ENCODE results near the gene CFDP1.

Gene CFDP1

DNA sequence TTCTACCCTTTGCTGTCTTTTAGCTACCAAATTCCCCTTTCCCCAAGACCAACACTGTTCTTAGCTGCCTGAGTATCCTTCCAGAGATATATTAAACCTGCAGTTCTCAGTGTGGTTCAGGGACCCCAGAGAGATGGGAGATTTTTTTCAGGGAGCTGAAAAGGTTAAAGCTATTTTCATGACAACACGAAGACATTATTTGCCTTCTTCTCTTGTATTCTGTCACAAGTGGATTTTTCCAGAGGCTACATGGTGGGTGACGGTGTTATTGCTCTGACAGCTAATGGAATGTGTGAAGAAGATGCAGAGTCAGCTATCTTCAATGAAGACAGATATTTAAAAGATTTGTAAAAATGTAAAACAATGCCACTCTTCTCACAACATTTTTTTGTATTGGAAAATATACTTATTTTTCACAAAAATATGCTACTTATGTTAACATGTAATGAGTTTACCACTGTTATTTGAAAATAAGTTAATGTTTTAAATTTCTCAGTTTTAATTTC, 69.0 kb downstream of the CFDP1 start:
- DNase-seq: no peak

- DNase-seq: no peak
Measured at GRCh38 chr16:75362846-75363245, 70.5 kb downstream of the CFDP1 start.

DNA sequence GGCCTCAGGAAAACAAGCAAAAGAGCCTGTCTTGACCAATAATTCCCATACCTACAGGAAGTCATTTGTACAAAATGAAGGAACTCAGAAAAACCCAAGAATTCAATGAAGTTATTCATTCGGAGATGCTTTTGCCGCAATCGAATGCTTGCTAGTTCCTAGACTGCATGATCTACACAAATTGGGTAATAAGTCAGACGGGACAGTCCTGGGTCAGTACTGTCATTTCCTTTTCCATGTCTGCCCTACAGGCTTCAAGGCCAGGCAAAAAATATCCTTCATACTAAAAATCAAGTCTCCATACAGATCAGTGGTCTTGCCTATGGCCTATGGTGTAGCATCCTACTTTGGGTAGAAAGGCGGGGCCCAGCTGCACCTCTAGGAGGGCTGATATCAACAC, 71.4 kb downstream of the CFDP1 start:
- no peak for DNase-seq

DNA sequence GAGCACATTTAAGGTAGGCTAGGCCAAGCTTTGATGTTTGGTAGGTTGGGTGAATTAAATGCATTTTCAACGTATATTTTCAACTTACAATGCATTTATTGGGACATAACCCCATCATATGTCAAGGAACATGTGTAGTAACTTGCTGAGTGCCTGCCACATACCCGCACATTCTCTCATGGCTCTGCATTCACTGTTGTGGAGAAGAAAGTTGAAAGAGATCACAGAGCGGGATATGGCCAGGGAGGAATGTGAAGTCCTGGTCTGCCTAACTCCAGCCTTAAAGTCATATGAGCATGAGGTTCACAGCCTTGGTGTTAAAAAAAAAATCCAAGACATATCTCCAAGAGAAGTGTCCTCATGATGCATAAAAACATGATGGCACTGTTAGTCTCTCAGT, 79.1 kb downstream of the CFDP1 start:
- DNase-seq: no peak

- DNase-seq: no peak
Measured at GRCh38 chr16:75351183-75351582, 82.1 kb downstream of the CFDP1 start.

DNA sequence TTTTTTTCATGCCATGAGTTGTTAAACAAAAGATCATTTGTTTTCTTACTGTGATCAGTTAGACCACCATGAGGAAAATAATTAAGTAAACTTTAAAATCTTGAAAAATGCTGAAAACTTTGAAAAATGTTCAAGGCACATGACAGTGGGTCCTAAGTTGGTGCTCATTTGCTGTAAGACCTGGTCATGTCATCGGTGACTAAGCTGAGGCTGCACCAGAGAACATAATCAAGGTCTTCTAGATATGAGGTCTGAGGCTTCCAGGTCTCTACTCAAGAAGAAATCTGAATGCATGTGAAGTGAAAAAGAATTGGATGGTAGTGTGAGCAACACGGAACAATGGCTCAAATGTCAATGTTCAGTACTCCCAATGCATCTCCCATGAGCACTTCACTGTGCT, 87.6 kb downstream of the CFDP1 start:
- DNase-seq: no peak

- no peak for DNase-seq
Measured at GRCh38 chr16:75343941-75344340, 89.4 kb downstream of the CFDP1 start.

GRCh38 chr16:75343286-75343685, 90.0 kb downstream of the CFDP1 start:
- DNase-seq: no peak

GRCh38 chr16:75342308-75342811, 90.9 kb downstream of the CFDP1 start:
- DNase-seq: no peak

DNA sequence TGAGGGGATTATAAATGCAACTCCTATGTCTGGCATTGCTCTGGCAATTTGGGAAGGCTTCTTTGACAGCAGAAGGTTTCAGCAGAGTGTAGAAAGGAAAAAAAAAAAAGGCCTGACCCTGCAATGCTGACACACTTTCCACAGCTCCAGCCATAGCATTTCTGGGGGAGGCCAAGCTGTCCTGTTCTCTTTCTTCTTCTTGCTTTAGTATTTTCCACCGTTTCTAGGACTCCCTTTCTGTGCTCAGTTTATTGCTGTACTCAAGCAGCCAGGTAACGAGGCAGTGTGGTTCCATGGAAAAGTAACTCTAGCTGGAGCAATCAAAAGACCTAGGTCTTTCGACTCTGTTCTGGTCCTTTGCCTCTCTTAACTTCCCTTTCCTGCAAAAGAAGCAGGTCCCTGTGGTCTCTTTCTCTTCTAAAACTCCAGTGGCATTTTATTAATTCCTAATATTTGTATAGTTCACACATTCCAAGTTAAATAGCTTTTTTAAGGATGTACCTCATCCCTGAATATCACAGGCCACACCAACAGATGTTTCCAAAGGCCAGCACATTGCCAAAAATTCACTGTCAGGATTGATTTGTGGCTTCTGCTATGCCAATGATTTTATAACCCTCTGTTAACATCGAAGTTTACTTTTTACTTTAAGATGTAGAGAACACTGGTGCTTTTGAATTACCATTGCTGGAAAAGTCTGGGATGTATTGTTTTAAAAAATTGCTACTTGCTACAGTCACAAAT, 91.6 kb downstream of the CFDP1 start:
- DNase-seq: no peak

- no peak for DNase-seq
Measured at GRCh38 chr16:75340741-75341491, 92.4 kb downstream of the CFDP1 start.

DNA sequence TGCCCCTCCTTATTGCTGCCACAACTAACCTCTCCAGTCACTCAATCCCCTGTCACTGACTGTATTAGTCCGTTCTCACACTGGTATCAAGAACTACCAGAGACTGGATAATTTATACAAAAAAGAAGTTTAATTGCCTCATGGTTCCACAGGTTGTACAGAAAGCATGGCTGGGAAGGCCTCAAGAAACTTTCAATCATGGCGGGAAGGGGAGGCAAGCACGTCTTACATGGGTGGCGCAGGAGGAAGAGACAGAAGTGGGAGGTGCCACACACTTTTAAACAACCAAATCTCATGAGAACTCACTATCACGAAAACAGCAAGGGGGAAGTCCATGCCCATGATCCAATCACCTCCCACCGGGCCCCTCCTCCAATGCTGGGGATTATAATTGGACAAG, 95.9 kb downstream of the CFDP1 start:
- no peak for DNase-seq

DNA sequence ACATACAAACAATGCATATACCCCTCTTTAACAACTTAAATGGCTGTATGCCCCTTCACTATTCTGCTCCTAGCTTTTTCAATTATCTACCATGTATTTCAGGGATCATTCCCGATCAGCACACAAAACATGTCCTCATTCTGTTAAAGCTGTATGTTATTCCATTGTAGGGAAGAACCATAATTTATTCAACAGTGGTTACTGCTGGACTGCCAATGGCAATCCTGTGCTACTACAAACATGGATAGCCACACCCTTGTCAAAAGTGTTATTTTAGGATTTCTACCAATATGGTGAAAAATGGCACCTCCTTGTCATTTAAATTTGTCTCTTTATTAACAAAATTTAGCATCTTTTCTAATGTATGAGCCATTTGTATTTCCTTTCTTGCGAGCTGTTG, 96.8 kb downstream of the CFDP1 start:
- no peak for DNase-seq

DNA sequence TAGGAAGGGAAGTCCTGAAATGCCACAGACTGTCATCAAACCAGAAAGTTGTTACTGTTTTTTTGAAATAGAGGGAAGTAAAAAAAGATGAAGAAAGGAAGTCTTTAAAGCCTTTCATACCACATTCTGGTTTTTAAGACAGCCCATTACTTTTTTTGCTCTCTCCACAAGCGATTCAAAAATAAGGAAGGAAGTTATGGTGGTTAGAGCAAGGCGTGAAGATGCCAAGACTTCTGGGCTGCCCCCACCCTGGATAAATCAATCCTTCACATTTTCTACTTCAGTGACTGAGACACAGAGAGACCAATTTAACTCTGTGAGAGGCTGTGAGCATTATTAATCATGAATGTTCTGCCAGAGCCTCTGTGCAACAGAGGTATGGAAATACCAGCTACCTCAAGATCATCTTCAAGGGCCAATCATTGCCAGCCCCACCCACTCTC, 99.6 kb downstream of the CFDP1 start:
- no peak for DNase-seq

- no peak for DNase-seq
Measured at GRCh38 chr16:75329943-75330342, 103.4 kb downstream of the CFDP1 start.

GRCh38 chr16:75326333-75326732, 107.0 kb downstream of the CFDP1 start:
- DNase-seq: no peak

DNA sequence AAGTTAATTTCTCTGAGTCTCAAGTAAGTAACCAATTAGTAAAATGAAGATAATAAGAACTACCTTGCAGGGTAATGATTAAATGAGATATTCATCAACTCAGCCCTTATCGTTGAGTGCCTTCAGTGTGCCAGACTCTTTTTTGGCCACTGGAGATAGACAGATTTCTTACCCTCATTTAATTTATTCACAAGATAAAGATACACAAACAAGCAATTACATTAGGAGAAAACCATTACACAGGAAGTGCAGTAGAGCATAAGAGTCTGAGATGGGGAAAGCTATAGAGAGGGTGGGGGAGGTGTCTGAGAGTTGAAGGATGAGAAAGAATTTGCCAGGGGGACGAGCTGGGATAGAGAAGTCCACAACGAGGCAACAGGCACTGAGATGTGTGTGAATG, 109.4 kb downstream of the CFDP1 start:
- DNase-seq: no peak

- no peak for DNase-seq
Measured at GRCh38 chr16:75323198-75323597, 110.1 kb downstream of the CFDP1 start.

- no peak for DNase-seq
Measured at GRCh38 chr16:75322740-75323139, 110.6 kb downstream of the CFDP1 start.

DNA sequence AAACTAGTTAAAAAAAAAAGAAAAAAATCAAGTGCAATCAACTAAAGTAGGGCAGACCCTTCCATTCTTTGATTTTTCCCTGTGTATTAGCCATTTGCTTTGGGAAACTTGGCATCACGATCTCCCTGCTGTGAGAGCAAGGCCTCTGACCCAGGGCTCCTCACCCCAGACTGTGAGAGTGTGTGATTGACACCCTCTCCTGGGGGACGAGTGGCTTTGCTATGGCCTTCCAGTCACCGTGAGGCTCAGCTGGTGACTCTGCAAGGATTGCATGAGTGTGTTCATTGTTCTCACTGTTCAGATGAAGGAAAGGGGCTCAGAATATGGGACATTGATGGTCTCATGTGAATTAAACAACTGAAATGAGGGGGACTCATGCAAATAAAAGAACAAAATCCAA, 112.9 kb downstream of the CFDP1 start:
- DNase-seq: no peak

DNA sequence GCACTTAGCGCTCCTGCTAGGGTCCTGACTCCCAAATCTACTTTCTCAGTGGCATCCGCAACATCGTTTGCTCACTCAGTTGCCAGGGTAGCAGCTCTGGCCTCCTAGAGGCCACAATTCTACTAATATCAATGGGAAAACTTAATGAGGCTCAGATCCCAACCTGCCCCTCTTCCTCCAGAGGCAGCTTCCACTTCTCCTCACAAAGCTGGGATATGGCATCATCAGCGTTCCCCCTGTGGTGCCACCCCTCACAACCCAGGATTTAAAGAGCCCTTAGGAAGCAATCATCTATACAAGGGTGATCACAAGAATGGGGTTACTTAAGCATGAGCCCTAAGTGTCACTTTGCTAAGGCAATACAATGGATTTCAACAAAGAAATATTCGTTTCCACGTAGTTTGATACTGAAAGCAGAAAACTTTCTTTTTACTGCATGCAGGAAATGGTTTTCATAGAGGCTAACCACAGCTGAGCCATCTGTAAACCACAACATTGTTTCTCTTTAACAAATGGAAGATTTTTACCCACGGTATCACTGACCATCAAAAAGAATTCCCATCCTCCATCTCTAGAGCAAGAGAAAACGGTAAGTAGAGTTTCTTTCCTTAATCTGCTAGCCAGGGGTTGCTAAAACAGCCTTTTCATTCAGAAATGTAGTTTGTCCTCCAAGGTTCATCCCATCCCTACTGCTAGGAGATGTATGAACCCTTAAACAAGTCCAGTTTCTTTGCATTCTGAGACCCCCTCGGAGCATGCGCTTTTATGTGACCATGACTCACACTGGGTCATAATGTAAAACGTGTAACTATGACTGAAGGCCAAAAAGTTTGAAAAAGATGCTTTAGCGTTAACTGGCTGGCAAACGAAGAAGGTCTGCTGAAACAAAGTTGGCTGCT, 113.5 kb downstream of the CFDP1 start:
- DNase-seq: no peak

GRCh38 chr16:75318737-75319136, 114.6 kb downstream of the CFDP1 start:
- no peak for DNase-seq

DNA sequence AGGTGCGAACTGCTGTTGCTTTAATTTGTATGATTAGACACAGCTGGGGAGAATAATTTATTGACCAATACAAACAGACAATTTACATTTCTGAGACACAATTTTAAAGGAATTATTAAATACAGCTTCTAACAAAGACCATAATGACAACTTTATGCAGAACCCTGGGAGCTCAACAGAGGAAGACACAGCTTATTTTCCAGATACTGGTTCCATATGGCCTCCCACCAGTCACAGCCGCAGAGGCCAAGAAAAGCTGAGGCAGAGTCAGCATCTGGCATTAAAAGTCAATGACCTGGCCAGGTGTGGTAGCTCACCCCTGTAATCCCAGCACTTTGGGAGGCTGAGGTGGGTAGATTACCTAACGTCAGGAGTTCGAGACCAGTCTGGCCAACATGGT, 115.8 kb downstream of the CFDP1 start:
- no peak for DNase-seq
